HG03378 (cell line): Measurements from ENCODE around the gene RILPL1.
"Not testable (repeated sequence)": the region's sequence is repeated elsewhere in the genome, so short reads cannot be mapped to it uniquely, and the experiment has no call there.

ENCODE experiments used
- ATAC-seq: cut with Tn5 transposase; IDR thresholded peaks from one replicate; pipeline ENCODE4 v1.9.1; 2021; ENCODE audit warnings: mild to moderate bottlenecking, moderate library complexity; ENCODE audit not compliant: unreplicated experiment

RILPL1 gene

DNA sequence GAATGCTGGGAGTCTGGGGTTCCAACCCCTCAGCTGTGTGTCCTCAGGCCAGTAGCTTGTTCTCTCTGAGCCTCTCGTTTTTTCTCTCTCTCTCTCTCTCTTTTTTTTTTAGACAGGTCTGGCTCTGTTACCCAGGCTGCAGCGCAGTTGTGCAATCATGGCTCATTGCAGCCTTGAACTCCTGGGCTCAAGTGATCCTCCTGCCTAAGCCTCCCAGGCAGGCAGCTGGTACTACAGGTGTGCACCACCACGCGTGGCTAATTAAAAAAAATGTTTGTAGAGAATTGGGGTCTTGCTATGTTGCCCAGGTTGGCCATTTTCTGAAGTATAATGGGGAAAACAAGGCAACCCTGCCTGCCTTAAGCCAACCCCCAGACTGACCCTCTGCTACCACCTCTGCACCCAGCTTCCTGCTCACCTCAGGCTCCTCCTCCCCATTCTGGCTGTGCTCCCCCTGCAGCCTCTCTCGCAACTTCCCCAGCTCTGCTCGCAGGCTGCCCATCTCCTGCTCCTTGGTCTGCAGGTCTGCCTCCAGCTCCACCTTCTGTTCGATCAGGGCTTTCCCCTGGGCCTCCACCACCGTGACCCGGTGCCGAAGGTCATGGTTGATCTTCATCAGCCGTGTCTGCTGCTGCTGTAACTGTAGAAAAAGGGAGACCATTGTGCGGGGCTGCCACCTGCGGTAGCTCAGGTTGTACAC lies 35.2 kb downstream of the RILPL1 start:
- ATAC-seq: no peak

DNA sequence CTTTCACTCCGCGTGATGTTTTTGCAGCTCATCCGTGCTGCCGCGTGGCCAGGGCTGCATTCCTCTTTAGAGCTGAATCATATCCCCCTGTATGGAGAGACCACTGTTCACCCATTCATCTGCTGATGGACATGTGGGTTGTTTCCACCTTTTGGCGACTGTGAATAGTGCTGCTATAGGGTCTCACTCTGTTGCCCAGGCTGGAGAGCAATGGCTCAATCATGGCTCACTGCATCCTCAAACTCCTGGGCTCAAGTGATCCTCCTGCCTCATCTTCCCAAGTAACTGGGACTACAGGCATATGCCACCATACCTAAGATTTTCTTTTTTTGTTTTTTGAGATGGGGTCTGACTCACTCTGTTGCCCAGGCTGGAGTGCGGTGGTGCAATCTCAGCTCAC lies 36.5 kb downstream of the RILPL1 start:
- no peak for ATAC-seq

- no peak for ATAC-seq
These were observed 39.2 kb downstream of the RILPL1 start for GRCh38 chr12:123494124-123494851.

DNA sequence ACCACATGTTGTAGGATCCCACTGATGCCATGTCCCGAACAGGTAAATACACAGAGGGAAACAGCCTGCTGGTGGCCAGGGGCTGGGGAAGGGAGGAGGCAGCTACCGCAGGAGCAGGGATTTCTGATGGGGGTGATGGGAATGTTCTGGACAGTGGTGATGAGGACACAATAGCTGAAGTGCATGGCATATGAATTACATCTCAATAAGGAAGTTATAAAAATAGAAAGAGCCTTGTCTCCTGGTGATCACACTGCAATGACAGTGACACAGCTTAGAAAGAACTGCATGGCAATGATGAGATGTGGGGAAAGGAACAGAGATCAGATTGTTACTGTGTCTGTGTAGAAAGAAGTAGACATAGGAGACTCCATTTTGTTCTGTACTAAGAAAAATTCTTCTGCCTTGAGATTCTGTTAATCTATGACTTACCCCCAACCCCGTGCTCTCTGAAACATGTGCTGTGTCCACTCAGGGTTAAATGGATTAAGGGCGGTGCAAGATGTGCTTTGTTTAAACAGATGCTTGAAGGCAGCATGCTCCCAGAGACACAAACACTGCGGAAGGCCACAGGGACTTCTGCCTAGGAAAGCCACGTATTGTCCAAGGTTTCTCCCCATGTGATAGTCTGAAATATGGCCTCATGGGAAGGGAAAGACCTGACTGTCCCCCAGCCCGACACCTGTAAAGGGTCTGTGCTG lies 41.0 kb downstream of the RILPL1 start:
- not testable (repeated sequence) for ATAC-seq

- no peak for ATAC-seq
These were observed 42.0 kb downstream of the RILPL1 start for GRCh38 chr12:123491481-123491880.

DNA sequence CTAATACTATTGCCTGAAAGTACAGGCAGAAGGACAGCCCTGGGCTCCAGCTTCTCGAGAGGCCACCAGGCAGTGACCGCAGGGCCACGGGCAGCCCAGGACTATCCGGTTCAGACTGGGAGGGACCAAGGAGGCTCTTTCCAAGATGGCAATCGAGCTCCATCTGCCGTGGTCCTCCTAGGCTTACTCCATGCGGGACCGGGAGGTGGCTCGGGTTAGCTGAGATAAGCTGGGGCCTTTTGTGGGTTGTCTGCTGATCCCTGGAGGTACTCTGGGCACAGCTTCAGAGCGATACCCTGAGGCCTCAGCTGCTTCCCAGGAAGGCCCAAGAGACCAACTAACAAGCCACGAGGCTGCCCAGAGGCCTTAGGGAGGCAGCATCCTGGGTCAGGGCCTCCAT lies 42.5 kb downstream of the RILPL1 start:
- ATAC-seq: no peak

DNA sequence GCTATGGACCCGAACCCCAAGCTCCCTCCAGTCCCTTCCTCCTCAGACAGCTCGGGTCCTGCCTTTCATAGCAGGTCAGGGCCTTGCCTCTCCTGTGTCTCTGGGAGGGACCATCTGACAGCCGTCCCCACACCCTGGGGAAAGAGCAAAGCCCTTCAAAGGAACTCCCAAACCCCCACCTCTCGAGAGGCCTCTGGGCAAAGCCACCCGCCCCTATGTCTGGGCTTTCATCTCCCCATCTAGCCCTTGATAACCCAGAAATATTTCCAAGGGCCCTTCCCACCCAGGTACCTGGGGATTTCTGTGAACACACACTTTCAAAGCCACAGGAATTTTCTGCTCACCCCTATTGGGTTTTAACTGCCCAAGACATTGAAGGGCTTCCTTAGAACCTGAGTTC lies 43.4 kb downstream of the RILPL1 start:
- ATAC-seq: no peak

DNA sequence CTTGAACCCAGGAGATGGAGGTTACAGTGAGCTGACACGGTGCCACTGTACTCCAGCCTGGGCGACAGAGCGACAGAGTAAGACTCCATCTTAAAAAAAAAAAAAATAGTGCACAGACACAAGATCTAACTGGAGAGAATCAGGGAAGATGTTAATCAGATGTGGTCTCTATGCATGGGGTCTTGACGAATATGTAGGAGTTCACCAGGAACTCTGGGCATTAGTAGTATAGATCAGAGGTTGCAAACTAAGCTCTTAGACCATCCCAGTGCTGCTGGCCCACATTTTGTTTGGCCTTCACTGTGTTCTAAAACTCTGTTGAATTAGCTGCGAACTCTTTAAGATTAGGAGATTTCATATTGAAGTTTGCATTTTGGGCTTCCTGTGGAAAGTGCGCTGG lies 43.9 kb downstream of the RILPL1 start:
- ATAC-seq: no peak

- ATAC-seq: no peak
These were observed 44.8 kb downstream of the RILPL1 start for GRCh38 chr12:123488539-123489230.

DNA sequence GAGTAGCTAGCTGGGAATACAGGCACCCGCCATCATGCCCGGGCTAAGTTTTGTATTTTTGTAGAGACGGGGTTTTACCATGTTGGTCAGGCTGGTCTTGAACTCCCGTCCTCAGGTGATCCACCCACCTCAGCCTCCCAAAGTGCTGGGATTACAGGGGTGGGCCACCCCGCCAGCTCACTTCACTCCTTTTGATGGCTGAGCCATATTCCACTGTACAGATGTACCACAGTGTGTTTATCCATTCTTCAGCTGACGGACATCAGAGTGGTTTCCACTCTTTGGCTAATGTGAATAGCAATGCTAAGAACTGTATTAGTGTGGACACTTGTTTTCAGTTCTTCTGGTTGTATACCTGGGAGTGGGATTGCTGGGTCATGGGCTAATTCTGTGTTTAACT lies 46.1 kb downstream of the RILPL1 start:
- ATAC-seq: no peak

DNA sequence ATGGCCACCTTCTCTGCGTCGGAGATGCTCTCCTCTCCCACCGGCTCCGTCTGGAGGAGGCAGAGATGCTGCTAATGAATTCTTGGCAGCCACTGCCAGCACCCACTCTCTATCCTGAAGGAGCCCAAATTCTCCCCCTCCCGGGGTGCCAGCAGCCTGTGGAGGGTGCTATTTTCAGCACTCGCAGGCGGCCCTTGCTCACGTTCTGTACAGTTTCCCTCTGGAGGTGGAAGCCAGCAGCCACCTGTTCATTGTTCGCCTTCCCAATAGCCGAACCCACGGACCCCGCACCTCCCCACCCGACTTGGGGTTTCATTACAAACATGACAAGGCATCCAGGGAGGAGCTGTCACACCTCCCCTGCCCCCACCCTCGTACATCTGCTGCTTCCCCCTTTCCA lies 47.8 kb downstream of the RILPL1 start:
- no peak for ATAC-seq

- no peak for ATAC-seq
These were observed 49.8 kb downstream of the RILPL1 start for GRCh38 chr12:123483602-123484248.

DNA sequence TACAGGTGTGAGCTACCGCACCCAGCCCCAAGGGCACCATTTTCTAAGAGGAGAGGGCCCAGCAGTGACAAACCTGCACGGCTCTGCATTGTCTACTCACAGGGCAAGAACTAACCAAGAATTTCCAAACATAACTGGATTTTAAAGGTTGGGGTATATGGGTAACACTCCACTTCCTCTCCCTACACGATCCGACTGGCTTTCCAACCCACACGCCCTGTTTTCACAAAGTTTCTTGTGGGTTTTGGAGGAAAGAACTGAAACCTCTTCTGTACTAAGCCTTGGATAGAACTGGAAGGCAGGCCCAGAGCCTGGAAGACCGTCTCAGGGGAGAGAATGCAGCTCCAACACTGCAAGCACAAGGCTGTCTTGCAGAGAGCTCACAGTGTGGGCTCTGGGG lies 50.6 kb downstream of the RILPL1 start:
- ATAC-seq: no peak

GRCh38 chr12:123481251-123481650 lies 52.3 kb downstream of the RILPL1 start:
- not testable (repeated sequence) for ATAC-seq

GRCh38 chr12:123479442-123480180 lies 53.9 kb downstream of the RILPL1 start:
- ATAC-seq: no peak

DNA sequence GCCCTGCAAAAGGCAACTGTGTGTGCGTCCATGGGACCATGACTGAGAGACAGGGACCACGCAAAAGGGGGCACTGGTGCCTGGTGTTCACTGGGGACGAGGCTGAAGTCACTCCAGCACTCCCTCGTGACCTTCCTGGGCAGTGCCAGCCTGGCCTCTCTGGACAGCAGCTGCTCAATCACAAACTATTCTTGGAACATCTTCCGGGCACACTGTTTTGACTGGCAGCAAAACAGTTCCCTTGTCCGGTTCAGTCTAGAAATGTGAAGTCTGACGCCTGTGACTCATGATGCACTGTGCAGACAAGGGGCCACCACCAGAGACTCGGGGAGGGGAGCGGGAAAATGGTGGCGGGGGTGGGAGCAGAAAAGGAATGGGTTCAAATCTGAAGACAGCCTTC lies 54.8 kb downstream of the RILPL1 start:
- no peak for ATAC-seq

DNA sequence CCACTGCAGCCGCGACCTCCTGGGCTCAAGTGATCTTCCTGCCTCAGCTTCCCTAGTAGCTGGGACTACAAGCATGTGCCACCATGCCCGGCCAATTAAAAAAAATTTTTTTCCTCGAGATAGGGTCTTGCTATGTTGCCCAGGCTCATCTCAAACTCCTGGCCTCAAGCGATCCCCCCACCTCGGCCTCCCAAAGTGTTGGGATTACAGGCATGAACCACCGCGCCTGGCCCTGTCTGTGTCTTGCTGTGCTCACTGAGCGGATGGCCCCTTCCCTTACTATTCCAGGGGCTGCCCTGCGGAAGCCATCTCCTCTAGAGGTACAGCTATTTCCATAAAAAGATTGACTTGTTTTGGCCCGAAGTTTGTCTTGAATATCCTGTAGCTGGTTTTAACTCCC lies 55.5 kb downstream of the RILPL1 start:
- ATAC-seq: no peak

DNA sequence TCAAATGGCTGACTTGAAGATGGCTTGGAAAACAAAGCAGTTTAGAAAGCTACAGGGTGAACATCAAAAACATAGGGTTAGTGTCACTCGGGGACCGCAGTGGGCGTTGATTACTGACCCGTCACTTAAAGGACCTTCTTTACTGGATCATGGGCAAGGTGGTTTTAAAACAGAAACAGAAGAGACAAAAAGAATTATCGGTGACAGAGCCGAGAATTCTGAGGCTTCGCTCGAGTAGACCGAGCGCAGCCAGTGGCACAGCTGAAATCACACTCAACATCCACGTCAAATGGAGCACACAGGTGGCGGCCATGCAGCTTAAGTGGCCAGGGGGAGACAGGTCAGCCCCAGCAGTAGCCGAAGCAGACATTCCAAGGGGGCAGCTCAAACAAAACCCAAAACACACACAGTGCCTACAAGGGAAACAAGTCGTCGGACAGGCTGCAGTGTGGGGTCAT lies 58.2 kb downstream of the RILPL1 start:
- ATAC-seq: no peak

GRCh38 chr12:123474485-123475245 lies 58.9 kb downstream of the RILPL1 start:
- ATAC-seq: no peak
